HEK293T (cell line): ENCODE data around the gene SLC26A9.

ENCODE experiments used
- CTCF ChIA-PET: fragments of 350-600 bp; formaldehyde crosslinking; extraction: SDS; loops from one replicate; lab custom pipeline; 2021; ENCODE audit warnings: antibody characterized with exemption, inconsistent platforms; lab: Yijun Ruan, JAX
- POLR2A ChIA-PET: fragments of 350-600 bp; formaldehyde crosslinking; extraction: SDS; loops from one replicate; lab custom pipeline; 2020; ENCODE audit warnings: antibody characterized with exemption, inconsistent platforms; lab: Yijun Ruan, JAX
- DNase-seq: peaks from one replicate; pipeline ENCODE4 v3.0.0; 2012; ENCODE audit warnings: mixed read lengths; ENCODE audit errors: extremely low spot score
- ARNT ChIP-seq: fragments of 450-650 bp; IDR thresholded peaks from 2 replicates; pipeline ENCODE4 v1.6.1; 2017; ENCODE audit warnings: mild to moderate bottlenecking
- BHLHE40 ChIP-seq: fragments of 450-650 bp; IDR thresholded peaks from 2 replicates; pipeline ENCODE4 v1.6.1; 2016; ENCODE audit warnings: mild to moderate bottlenecking, moderate library complexity, borderline replicate concordance
- CTBP1 ChIP-seq: fragments of 450-650 bp; IDR thresholded peaks from 2 replicates; pipeline ENCODE4 v1.6.1; 2016; ENCODE audit warnings: borderline replicate concordance
- ELF4 ChIP-seq: fragments of 450-650 bp; IDR thresholded peaks from 2 replicates; pipeline ENCODE4 v1.6.1; 2017; ENCODE audit warnings: antibody characterized with exemption
- FOXA1 ChIP-seq: fragments of 450-650 bp; IDR thresholded peaks from 2 replicates; pipeline ENCODE4 v1.6.1; 2016; ENCODE audit warnings: mild to moderate bottlenecking
- FOXK2 ChIP-seq: fragments of 450-650 bp; IDR thresholded peaks from 2 replicates; pipeline ENCODE4 v1.6.1; 2016; ENCODE audit warnings: mild to moderate bottlenecking
- FOXM1 ChIP-seq: fragments of 450-650 bp; IDR thresholded peaks from 2 replicates; pipeline ENCODE4 v1.6.1; 2017; ENCODE audit warnings: mild to moderate bottlenecking, borderline replicate concordance
- HDGF ChIP-seq: fragments of 450-650 bp; IDR thresholded peaks from 2 replicates; pipeline ENCODE4 v1.6.1; 2017; ENCODE audit warnings: antibody characterized with exemption, borderline replicate concordance
- L3MBTL2 ChIP-seq: fragments of 450-650 bp; conservative IDR thresholded peaks from 2 replicates; pipeline ENCODE4 v1.6.1; 2016; ENCODE audit warnings: mild to moderate bottlenecking
- LEF1 ChIP-seq: fragments of 450-650 bp; IDR thresholded peaks from 2 replicates; pipeline ENCODE4 v1.6.1; 2017; ENCODE audit warnings: mild to moderate bottlenecking, borderline replicate concordance
- NFRKB ChIP-seq: fragments of 450-650 bp; IDR thresholded peaks from 2 replicates; pipeline ENCODE4 v1.6.1; 2016; ENCODE audit warnings: mild to moderate bottlenecking, moderate library complexity
- SP1 ChIP-seq: fragments of 450-650 bp; IDR thresholded peaks from 2 replicates; pipeline ENCODE4 v1.6.1; 2017
- SUZ12 ChIP-seq: fragments of 450-650 bp; IDR thresholded peaks from 2 replicates; pipeline ENCODE4 v1.6.1; 2016; ENCODE audit warnings: mild to moderate bottlenecking
- TARDBP ChIP-seq: fragments of 450-650 bp; IDR thresholded peaks from 2 replicates; pipeline ENCODE4 v1.6.1; 2016
- ZNF384 ChIP-seq: fragments of 450-650 bp; IDR thresholded peaks from 2 replicates; pipeline ENCODE4 v1.6.1; 2016
- TF ChIP-seq, protein P1 (sequence below): fragments of 450-650 bp; IDR thresholded peaks from 2 replicates; pipeline ENCODE4 v1.6.1; 2016

Gene SLC26A9

GRCh38 chr1:205986861-205987260 lies 43.6 kb upstream of the SLC26A9 start:
- DNase-seq, result no peak
- no peak for TF ChIP-seq ZNF384
- TF ChIP-seq SP1, result no peak
- no peak for TF ChIP-seq TARDBP
- CTCF ChIA-PET, result interaction anchor here (1.5 to 3.6 kb wide), 3 partner anchors 10 to 119 kb away, joined by 3 to 22 read pairs (median 18); no protein-coding TSS in a partner anchor
- POLR2A ChIA-PET, result no interaction called here

DNA sequence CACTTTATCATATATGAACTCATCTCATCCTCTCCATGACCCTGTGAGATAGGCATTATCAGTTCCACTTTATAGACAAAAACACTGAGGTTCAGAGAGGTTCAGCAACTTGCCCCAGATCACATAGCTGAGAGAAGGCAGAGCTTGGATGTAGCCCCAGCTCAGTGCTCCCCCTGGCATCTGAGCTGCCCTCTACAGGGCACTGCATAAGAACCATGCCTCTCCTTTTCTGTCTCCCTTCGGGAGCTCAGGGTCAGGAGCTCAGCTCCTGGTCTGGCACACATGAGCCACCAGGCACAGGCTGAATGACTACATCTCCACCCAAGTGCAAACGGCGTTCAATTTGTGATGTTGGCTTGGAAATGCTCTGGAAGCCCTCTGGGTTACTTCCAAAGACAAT lies 43.0 kb upstream of the SLC26A9 start:
- ChIA-PET CTCF (interaction anchor here (1.2 to 3.6 kb wide), 3 partner anchors 9 to 327 kb away, joined by 3 to 22 read pairs (median 18); no protein-coding TSS in a partner anchor), POLR2A (no interaction called here)
- no peak for DNase-seq
- no peak for TF ChIP-seq CTBP1
- TF ChIP-seq, protein P1, sequence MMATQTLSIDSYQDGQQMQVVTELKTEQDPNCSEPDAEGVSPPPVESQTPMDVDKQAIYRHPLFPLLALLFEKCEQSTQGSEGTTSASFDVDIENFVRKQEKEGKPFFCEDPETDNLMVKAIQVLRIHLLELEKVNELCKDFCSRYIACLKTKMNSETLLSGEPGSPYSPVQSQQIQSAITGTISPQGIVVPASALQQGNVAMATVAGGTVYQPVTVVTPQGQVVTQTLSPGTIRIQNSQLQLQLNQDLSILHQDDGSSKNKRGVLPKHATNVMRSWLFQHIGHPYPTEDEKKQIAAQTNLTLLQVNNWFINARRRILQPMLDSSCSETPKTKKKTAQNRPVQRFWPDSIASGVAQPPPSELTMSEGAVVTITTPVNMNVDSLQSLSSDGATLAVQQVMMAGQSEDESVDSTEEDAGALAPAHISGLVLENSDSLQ, result no peak
- no peak for TF ChIP-seq L3MBTL2
- TF ChIP-seq SP1, result no peak
- TF ChIP-seq LEF1, result no peak
- no peak for TF ChIP-seq HDGF

- CTCF ChIA-PET, result interaction anchor here (1.0 to 3.6 kb wide), 4 partner anchors 8 to 326 kb away, joined by 3 to 22 read pairs (median 10); no protein-coding TSS in a partner anchor
- DNase-seq, result no peak
- TF ChIP-seq ELF4 (no peak), SUZ12 (no peak)
- POLR2A ChIA-PET, result no interaction called here
Measured at GRCh38 chr1:205985330-205986005, 42.2 kb upstream of the SLC26A9 start.

GRCh38 chr1:205983925-205984725 lies 40.9 kb upstream of the SLC26A9 start:
- no peak for TF ChIP-seq LEF1
- TF ChIP-seq ELF4, result no peak
- TF ChIP-seq, protein P1, result no peak
- TF ChIP-seq SUZ12, result no peak
- no peak for TF ChIP-seq FOXA1
- TF ChIP-seq BHLHE40, result no peak
- no peak for TF ChIP-seq L3MBTL2
- TF ChIP-seq ZNF384, result no peak
- TF ChIP-seq ARNT, result no peak
- no peak for TF ChIP-seq CTBP1
- TF ChIP-seq FOXM1, result no peak
- DNase-seq, result peak; percentile 77
- CTCF ChIA-PET, result interaction anchor here (0.7 to 3.6 kb wide), 9 partner anchors 14 to 135 kb away, joined by 3 to 22 read pairs (median 3); no protein-coding TSS in a partner anchor
- POLR2A ChIA-PET, result no interaction called here

DNA sequence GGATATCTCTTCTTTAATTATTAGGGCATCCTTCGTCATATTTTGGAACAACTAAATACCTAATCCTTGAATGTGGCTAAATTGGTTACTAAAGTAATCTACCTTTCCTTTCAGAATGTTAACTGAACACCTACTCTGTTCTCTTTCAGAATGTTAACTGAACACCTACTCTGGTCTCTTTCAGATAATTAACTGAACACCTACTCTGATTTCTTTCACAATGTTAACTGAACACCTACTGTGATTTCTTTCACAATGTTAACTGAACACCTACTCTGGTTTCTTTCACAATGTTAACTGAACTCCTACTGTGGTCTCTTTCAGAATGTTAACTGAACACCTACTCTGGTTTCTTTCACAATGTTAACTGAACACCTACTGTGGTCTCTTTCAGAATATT lies 38.0 kb upstream of the SLC26A9 start:
- DNase-seq, result no peak
- TF ChIP-seq SUZ12 (no peak), HDGF (no peak), L3MBTL2 (no peak), CTBP1 (no peak), NFRKB (no peak), FOXK2 (no peak), TARDBP (no peak), LEF1 (no peak), SP1 (no peak), ARNT (no peak), ELF4 (no peak), BHLHE40 (no peak), FOXA1 (no peak)
- TF ChIP-seq, protein P1, result no peak
- ChIA-PET CTCF (no interaction called here), POLR2A (no interaction called here)

- POLR2A ChIA-PET, result no interaction called here
- no peak for DNase-seq
- CTCF ChIA-PET, result interaction anchor here (0.6 to 5.2 kb wide), 2 partner anchors 61 to 323 kb away, joined by 5 to 197 read pairs; no protein-coding TSS in a partner anchor
- TF ChIP-seq CTBP1, result no peak
- TF ChIP-seq, protein P1, result no peak
- TF ChIP-seq HDGF, result no peak
- no peak for TF ChIP-seq ELF4
- no peak for TF ChIP-seq FOXM1
- TF ChIP-seq NFRKB, result no peak
- TF ChIP-seq FOXA1, result no peak
- TF ChIP-seq BHLHE40, result no peak
- no peak for TF ChIP-seq ZNF384
- no peak for TF ChIP-seq TARDBP
- TF ChIP-seq ARNT, result no peak
Measured at GRCh38 chr1:205980237-205980870, 37.1 kb upstream of the SLC26A9 start.
